SK-N-MC (cell line): ENCODE results near the gene DAB2IP.

Experiments
- EZH2 ChIP-seq: fragments of 200-600 bp; sonication (generic); IDR thresholded peaks from one replicate; pipeline ENCODE4 v1.6.1; 2017; ENCODE audit warnings: antibody characterized with exemption
- POLR2AphosphoS5 ChIP-seq: IDR thresholded peaks from 2 replicates; pipeline ENCODE4 v1.6.1; 2012; ENCODE audit warnings: mild to moderate bottlenecking, low read depth, low read length, borderline replicate concordance

DNA sequence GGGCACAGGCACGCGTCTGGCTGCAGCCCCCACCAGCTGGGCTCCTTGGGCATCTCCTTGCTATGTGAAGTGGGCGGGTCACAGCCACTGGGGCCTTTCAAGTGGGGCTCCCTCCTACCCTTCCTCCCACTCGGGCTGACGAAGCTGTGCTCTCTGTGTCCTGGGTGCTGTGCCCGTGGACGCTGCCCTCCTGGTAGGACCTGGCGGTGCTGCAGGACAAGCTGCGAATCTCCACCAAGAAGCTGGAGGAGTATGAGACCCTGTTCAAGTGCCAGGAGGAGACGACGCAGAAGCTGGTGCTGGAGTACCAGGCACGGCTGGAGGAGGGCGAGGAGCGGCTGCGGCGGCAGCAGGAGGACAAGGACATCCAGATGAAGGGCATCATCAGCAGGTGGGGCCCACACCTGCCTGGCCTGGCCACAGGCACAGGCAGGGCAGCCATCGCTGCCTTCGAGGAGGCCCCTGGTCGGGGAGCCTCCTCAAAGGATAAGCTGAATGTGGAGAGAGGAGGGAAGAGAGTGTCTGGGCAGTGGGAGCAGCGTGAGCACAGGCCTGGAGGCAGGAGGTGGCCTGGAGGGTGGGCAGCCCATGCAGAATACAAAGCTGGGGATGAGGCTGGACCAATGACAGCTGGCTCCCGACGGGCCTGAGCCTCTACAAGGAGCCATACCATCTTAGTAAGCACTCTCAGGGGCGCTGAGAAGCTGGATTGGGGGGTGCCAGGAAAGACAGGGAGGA, 124.7 kb downstream of the DAB2IP start:
- TF ChIP-seq EZH2 (no peak), POLR2AphosphoS5 (no peak)
